IMR-90 (cell line): ENCODE measurements around the gene SDC1.

ENCODE experiments used
- CEBPB ChIP-seq: IDR thresholded peaks from 2 replicates; pipeline ENCODE4 v1.6.1; 2012; ENCODE audit warnings: low read depth, low read length, improper control_type of control experiment
- CHD1 ChIP-seq: IDR thresholded peaks from 2 replicates; pipeline ENCODE4 v1.6.1; 2012; ENCODE audit warnings: low read depth, low read length, improper control_type of control experiment
- CTCF ChIP-seq: conservative IDR thresholded peaks from 2 replicates; pipeline ENCODE4 v1.5.1; 2012; ENCODE audit warnings: mild to moderate bottlenecking, low read depth, low read length, improper control_type of control experiment
- MAZ ChIP-seq: IDR thresholded peaks from 2 replicates; pipeline ENCODE4 v1.6.1; 2012; ENCODE audit warnings: low read depth, mild to moderate bottlenecking, low read length, improper control_type of control experiment, moderate library complexity, borderline replicate concordance
- POLR2A ChIP-seq: IDR thresholded peaks from 2 replicates; pipeline ENCODE4 v1.6.1; 2012; ENCODE audit warnings: mild to moderate bottlenecking, low read depth, low read length
- USF2 ChIP-seq: fragments of 150-350 bp; IDR thresholded peaks from 2 replicates; pipeline ENCODE4 v1.6.1; 2017; ENCODE audit warnings: mild to moderate bottlenecking, antibody characterized with exemption, low read length, low read depth

- TF ChIP-seq POLR2A (no peak), CTCF (no peak), CHD1 (no peak), USF2 (no peak), MAZ (peak; percentile 14; the same call in 1 of the 2 replicates), CEBPB (no peak)
Observed at GRCh38 chr2:20224716-20225293, at the start of gene SDC1.
